CD4-positive, alpha-beta T cell treated with Interleukin-10 for 1 hour (primary cell): ENCODE results near the gene LDHB.
"Not testable (repeated sequence)": the region's sequence is repeated elsewhere in the genome, so short reads cannot be mapped to it uniquely, and the experiment has no call there.

ENCODE experiments used
- DNase-seq: peaks from one replicate; pipeline ENCODE4 v3.0.0-alpha.2; 2020

Gene LDHB

DNA sequence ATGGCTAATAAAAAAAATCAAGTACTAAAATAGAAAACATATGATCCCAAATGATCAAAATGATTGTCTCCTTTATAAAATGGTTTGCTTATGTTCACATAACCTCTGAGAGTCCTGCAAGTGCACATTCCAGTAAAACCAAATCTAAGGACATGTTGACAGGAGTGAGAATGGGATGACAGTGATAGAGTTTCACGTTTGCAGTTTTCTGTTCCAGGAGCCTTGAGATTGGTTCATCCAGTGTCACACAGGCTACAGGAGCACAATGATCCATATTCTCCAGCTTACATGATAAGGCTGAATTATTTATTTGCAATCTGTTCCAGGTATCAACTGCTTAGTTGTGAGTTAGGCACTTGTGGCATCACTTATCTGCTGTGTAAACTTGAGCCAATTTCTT, 51.5 kb downstream of the LDHB start:
- DNase-seq, result no peak

GRCh38 chr12:21604245-21605101, 53.2 kb downstream of the LDHB start, which contains the start of gene GYS2:
Gene GYS2, minus strand, starts transcription at chr12:21604847. Its CDS starts 255 bp downstream, at chr12:21604592.
- no peak for DNase-seq

DNA sequence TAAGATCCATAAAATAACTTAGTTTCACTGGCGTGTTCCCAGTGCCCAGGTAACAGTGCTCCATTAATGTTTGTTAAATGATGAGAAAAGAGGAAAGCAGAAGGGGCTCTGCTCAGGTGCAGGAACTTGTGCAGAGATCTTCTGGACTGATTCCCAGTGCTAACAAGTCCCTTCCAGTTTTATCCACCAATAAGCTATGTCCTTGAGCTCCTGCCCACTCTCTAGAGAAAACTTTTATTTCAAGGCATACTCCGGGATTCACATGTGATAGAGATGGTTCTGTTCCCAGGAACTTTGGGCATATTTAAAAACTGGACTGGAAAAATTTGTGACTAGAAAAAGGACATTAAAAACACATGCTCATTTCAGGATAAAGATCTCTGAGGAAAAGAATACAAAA, 54.9 kb downstream of the LDHB start:
- no peak for DNase-seq

DNA sequence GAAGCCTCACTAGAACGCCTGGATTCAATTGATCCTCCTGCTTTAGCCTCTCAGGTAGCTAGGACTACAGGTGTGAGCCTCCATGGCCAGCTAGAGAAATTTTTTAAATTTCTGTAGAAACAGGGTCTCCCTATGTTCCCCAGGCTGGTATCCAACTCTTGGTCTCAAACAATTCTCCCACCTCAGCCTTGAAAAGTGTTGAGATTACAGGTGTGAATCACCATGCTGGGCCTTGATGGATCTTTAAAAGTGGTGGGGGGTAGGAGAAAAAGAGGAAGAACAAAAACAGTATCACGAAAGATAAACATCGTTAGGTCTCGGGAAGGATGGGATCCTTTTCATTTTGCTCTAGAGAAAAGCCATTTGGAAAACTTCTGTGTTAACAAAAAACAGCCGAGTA, 57.4 kb downstream of the LDHB start:
- no peak for DNase-seq

DNA sequence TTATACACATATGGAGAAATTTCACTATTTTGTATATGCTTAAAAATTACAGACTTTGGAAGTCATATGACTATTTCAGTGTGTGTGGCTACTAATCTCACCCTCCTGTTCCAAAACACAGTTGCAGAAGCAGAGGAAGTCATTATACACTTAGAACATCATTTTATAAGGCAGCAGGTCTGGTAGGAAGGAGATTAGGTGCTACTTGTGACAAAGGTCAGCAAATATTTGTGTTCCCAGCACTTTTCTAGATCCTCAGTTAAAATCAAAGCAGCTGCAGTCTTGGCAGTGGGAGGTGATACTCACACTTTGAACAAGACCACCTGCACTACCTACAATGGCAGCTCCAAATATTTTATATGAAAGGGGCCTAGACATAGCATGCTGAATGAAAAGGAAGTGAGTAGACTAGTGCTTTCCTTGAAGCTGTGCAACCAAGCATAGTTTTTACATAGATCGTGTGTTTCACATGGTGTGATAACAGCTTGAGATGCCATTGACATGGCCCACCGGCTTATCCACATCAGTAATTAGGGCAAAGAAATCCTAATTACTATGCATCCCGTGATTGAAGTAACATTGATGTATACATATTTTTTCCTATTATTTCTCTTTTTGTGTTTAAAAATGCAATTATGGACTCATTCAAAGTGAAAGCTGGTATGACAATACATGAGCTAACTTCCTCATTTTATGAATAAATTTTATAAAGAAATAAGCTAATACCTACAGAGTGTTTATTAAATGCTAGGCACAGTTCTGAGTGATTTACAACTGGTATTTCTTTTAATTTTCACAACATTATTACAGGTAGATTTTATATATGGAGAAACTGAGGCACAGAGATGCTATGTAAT, 58.3 kb downstream of the LDHB start:
- DNase-seq, result no peak

DNA sequence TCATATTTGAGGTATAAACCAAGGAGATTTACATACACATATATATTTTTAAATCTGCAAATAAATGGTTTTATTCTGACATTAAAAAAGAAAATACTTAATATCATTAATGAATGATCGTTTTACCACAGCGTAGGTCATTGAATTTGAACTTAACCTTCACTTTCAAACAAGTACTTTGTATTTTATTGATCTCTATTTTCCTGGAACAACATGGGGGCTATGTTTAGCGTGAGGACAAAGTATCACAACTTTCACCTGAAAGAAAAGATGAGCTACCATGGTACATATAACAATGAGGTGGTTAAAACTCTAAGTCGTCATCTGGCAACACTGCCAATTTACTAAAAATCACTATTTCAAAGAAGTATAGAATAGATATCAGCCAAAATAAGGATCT, 59.0 kb downstream of the LDHB start:
- no peak for DNase-seq

- DNase-seq, result not testable (repeated sequence)
These were observed 62.3 kb downstream of the LDHB start for GRCh38 chr12:21595356-21595755.

GRCh38 chr12:21585485-21585884, 72.2 kb downstream of the LDHB start:
- DNase-seq, result no peak
